Fibroblast of villous mesenchyme (primary cell): ENCODE results near the gene SSBP3. TPM values are rescaled to one million over a fixed set of nuclear protein-coding genes. Genes with fewer than 3 reads are reported as not detected.
"Not testable (repeated sequence)": the region's sequence is repeated elsewhere in the genome, so short reads cannot be mapped to it uniquely, and the experiment has no call there.

Experiments used
- DNase-seq: peaks from one replicate; pipeline ENCODE4 v3.0.0-alpha.2; 2010; ENCODE audit warnings: low read depth
- H3K4me3 ChIP-seq: 2 replicates; pipeline ENCODE4 v1.5.1; 2011; ENCODE audit warnings: low read depth, mild to moderate bottlenecking, low read length
- CTCF ChIP-seq: IDR thresholded peaks from 2 replicates; pipeline ENCODE4 v1.5.1; 2012; ENCODE audit warnings: low read depth, mild to moderate bottlenecking, low read length; ENCODE audit not compliant: insufficient read depth
- total RNA-seq: library from RNA; depleted of rRNA; stranded (reverse); fragments of >200 nt; gene quantifications from 2 replicates; pipeline ENCODE4 v1.2.3, GENCODE V29; 2012

The SSBP3 gene
- 14.8 and 15.1 TPM in 2 replicates for total RNA-seq

- peak; percentile 91 for DNase-seq
- no peak for TF ChIP-seq CTCF
- peak within 1 kb of the TSS; percentile 77 for H3K4me3 ChIP-seq
Measured at GRCh38 chr1:54406339-54407153, at the start of gene SSBP3. Gene SSBP3, minus strand, starts transcription at chr1:54406394.

DNA sequence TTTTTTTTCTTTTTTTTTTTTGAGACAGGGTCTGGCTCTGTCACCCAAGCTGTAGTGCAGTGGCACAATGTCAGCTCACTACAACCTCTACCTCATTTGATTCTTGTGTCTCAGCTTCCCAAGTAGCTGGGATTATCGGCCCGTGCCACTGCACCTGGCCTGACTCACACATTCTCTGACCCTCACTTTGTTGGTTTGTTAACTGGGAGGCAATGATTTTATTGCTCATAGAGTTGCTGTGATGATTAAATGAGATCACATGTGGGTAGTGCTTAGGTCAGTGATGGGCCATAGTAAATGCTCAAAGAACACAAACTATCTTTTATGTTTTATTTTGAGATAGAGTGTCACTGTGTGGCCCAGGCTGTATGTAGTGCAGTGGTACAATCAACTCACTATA, 47.3 kb upstream of the SSBP3 start:
- H3K4me3 ChIP-seq: no peak overlapping the region
- TF ChIP-seq CTCF: no peak
- no peak for DNase-seq

- no peak overlapping the region for H3K4me3 ChIP-seq
- no peak for DNase-seq
- no peak for TF ChIP-seq CTCF
Measured at GRCh38 chr1:54453022-54453421, 46.8 kb upstream of the SSBP3 start.

DNA sequence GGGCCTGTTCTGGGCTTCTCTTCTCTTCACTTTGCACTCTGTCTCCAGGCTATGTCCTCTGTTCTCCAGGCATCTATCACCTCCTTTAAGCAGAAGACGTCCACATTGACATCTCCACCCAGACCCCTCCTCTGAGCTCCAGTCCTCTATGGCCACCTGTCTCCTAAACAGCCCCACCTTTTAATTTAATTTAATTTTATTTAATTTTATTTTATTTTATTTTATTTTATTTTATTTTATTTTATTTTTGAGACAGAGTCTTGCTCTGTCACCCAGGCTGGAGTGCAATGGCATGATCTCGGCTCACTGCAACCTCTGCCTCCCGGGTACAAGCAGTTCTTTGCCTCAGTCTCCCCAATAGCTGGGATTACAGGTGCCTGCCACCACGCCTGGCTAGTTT, 43.2 kb upstream of the SSBP3 start:
- DNase-seq, H3K4me3 ChIP-seq: not testable (repeated sequence)

- H3K4me3 ChIP-seq, DNase-seq: not testable (repeated sequence)
Measured at GRCh38 chr1:54448801-54449200, 42.6 kb upstream of the SSBP3 start.

- not testable (repeated sequence) for H3K4me3 ChIP-seq, DNase-seq
Measured at GRCh38 chr1:54447081-54447480, 40.9 kb upstream of the SSBP3 start.

GRCh38 chr1:54442185-54442584, 36.0 kb upstream of the SSBP3 start:
- no peak overlapping the region for H3K4me3 ChIP-seq
- no peak for DNase-seq
- no peak for TF ChIP-seq CTCF

DNA sequence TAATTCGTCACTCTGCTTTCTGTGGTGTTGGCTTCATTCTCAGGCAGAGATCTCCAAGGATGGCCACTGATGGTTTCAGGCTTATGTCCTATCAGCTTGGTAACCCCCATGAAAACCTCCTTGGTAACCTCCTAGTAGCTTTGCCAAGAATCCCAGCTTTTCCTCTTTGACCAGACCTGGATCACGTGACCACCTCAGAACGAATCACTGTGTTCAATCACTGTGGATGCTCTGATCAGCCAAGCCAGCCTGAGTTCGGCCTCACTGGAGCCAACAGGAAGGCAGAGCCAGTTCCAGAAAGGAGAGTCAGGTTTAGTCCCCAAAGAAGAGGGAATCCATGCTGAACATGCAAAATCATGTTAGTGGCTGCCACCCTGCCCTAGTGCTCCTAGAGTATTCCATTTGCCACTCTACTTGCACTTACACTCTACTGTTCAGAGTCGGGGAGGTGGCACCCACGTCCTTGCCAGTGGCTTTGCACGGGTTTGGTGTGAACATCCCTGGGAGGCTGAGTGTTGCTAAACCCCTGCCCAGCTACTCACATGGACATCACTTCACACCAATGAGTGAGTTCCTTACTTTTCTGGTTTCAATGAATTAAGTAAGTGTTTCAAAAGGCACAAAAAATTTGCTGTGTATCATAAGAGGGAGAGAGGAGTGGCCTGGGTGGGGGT, 33.5 kb upstream of the SSBP3 start:
- no peak for DNase-seq
- H3K4me3 ChIP-seq: no peak overlapping the region
- no peak for TF ChIP-seq CTCF
